ENCODE measurements around the gene PIK3R3.

Gene PIK3R3

GRCh38 chr1:46132529-46133180, at the start of gene PIK3R3:
TSS of gene PIK3R3 (minus strand) at chr1:46132629. CDS start at chr1:46131952, 677 bp downstream.
- Histone ChIP-seq H3K36me3 (ENCODE audit: control insufficient read depth, insufficient read depth, low read length) (no peaks in the 10 kb centered on the region), H3K27ac (ENCODE audit: low read length) (no peak within 1 kb of the TSS), H3K4me3 (ENCODE audit: low read length) (peak within 1 kb of the TSS; percentile 55; the same call in 1 of the 2 replicates), H3K27me3 (ENCODE audit: control insufficient read depth, insufficient read depth, low read length) (no peaks in the 10 kb centered on the region), H3K4me1 (ENCODE audit: control insufficient read depth, insufficient read depth, low read length) (peaks cover 2% of the 10 kb centered on the region; the same call in 1 of the 2 replicates), H3K9me3 (ENCODE audit: control insufficient read depth, insufficient read depth, low read length) (no peaks in the 10 kb centered on the region)
- DNase-seq (ENCODE audit: low read depth, low spot score): peak; percentile 95
- no CpG with 5 or more reads among the region's 55 CpGs for WGBS (ENCODE audit: insufficient coverage, insufficient read length)

DNA sequence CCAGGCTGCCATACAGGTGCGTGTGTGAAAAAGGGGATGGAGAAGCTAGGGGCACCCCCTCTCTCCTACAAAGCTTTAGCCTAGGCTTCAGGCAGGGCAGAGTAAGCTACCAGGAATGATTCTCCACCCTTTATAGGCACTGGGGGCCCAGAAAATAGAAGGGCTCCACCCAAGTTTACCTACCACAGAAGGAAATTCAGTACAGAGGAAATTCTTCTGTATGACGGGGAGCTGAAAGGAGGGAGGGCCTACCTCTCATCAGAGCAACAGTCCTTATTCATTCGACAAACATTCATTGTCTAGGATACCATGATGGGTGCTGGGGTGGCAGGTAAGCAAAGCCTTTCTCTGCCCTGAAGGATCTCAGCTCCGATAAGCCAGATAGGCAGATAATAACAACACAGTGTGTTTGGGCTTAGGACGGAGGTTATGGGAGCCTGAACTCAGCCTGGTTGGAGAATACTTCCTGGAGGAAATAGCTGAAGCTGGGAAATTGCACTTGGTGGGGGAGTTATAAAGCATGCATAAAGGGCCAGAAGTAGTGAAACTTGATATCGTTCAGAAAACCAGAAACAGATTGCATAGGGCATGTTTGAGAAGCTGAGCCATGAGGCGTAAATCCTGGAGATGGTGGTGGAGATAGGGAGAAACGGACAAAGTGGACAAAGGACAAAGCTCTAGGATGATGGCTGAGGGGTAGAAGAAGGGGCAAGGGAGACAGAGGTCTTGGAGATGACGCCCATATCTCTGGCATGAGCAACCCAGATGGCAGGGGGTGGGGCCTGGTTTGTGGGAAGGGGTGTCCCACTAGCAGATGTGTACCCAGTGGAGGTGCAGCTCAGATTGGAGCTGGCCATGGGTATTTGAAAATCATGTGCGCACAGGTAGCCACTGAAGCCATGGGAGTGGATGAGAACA, 49.2 kb upstream of the PIK3R3 start:
- no peak for DNase-seq (ENCODE audit: low read depth, low spot score)
- peaks cover 2% of the 10 kb centered on the region; the same call in 1 of the 2 replicates for H3K4me1 ChIP-seq (ENCODE audit: control insufficient read depth, insufficient read depth, low read length)
- H3K27ac ChIP-seq (ENCODE audit: low read length): no peak overlapping the region
- no peak overlapping the region for H3K4me3 ChIP-seq (ENCODE audit: low read length)
- no CpG with 5 or more reads among the region's 10 CpGs for WGBS (ENCODE audit: insufficient coverage, insufficient read length)
- H3K27me3 ChIP-seq (ENCODE audit: control insufficient read depth, insufficient read depth, low read length): no peaks in the 10 kb centered on the region; the same call in 1 of the 2 replicates
- no peaks in the 10 kb centered on the region for H3K9me3 ChIP-seq (ENCODE audit: control insufficient read depth, insufficient read depth, low read length)
- no peaks in the 10 kb centered on the region for H3K36me3 ChIP-seq (ENCODE audit: control insufficient read depth, insufficient read depth, low read length)

- Histone ChIP-seq H3K4me1 (ENCODE audit: control insufficient read depth, insufficient read depth, low read length) (peaks cover 2% of the 10 kb centered on the region; the same call in 1 of the 2 replicates), H3K9me3 (ENCODE audit: control insufficient read depth, insufficient read depth, low read length) (no peaks in the 10 kb centered on the region), H3K4me3 (ENCODE audit: low read length) (no peak overlapping the region), H3K36me3 (ENCODE audit: control insufficient read depth, insufficient read depth, low read length) (no peaks in the 10 kb centered on the region), H3K27ac (ENCODE audit: low read length) (no peak overlapping the region), H3K27me3 (ENCODE audit: control insufficient read depth, insufficient read depth, low read length) (no peaks in the 10 kb centered on the region; the same call in 1 of the 2 replicates)
- DNase-seq (ENCODE audit: low read depth, low spot score): no peak
- WGBS (ENCODE audit: insufficient coverage, insufficient read length): no CpG with 5 or more reads among the region's 12 CpGs
Measured at GRCh38 chr1:46180082-46180616, 47.7 kb upstream of the PIK3R3 start.

DNA sequence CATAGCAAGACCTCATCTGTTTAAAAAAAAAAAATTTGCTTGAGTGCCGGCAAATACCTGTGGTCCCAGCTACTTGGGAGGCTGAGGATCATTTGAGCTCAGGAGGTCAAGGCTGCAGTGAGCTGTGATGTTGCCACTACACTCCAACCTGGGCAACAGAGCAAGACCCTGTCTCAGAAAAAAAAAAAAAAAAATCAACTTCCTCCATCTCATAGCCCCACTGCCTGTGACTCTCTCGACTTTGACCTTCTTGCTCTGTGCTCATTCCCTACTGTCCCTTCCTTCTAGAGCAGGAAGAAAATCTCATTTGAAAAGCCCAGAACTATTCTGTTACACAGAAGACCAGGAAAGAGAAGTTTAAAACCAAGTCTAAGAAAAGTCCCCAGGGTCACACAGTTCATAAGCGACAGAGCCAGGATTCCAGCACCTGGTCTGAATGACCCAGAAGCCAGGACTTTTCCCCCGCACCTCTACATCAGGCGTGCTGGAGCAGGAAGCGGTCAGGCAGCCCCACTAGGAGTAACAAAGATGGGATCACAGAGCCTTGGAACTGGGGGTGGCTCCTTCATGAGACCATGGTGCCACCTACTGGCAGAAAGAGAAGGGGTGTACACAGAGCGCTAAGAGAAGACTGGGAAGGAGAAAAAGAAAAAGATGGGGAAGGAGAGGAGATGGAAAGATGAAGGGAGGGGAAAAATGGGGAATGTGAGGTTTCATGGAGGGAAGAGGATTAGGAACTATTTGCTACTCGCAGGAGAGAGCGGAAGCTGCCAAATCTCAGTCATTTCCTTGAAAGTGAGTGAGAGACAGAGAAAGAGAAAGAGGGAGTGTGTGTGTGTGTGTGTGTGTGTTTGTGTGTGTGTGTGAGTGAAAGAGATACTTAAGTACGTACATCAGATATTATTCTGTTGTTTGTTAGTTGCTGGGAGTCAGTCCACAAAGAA, 47.0 kb upstream of the PIK3R3 start:
- no peaks in the 10 kb centered on the region for H3K9me3 ChIP-seq (ENCODE audit: control insufficient read depth, insufficient read depth, low read length)
- H3K4me3 ChIP-seq (ENCODE audit: low read length): no peak overlapping the region
- H3K4me1 ChIP-seq (ENCODE audit: control insufficient read depth, insufficient read depth, low read length): peaks cover 2% of the 10 kb centered on the region; the same call in 1 of the 2 replicates
- WGBS (ENCODE audit: insufficient coverage, insufficient read length): 100% methylated on average over 1 of the region's 10 CpGs
- DNase-seq (ENCODE audit: low read depth, low spot score): peak; percentile 72
- H3K27me3 ChIP-seq (ENCODE audit: control insufficient read depth, insufficient read depth, low read length): no peaks in the 10 kb centered on the region; the same call in 1 of the 2 replicates
- H3K27ac ChIP-seq (ENCODE audit: low read length): no peak overlapping the region
- no peaks in the 10 kb centered on the region for H3K36me3 ChIP-seq (ENCODE audit: control insufficient read depth, insufficient read depth, low read length)

- DNase-seq (ENCODE audit: low read depth, low spot score): no peak
Measured at GRCh38 chr1:46176211-46176865, 43.9 kb upstream of the PIK3R3 start, which contains the start of gene P3R3URF. TSS of gene P3R3URF (minus strand) at chr1:46176488. CDS start at chr1:46176471, 17 bp downstream.

DNA sequence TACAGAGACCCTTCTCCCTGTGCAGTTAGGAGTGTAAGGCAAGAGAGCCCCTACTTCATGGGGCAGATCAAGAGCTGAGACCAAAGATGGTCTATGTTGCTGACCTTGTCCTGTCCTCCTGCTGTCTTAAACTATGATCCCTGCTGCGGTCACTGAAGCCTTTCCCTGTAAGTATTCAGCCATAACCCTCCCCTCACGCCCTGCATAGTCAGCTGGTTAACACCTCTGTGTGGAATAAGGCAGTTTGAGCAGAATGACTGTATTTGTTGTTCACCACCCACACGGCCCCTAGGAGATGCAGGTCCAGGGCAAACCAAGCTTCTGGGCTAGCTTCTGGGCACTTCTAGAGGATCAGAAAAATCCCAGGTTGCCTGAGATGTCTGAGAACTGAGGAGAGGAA, 42.8 kb upstream of the PIK3R3 start:
- H3K27me3 ChIP-seq (ENCODE audit: control insufficient read depth, insufficient read depth, low read length): no peaks in the 10 kb centered on the region
- H3K36me3 ChIP-seq (ENCODE audit: control insufficient read depth, insufficient read depth, low read length): no peaks in the 10 kb centered on the region
- no peak for DNase-seq (ENCODE audit: low read depth, low spot score)
- H3K27ac ChIP-seq (ENCODE audit: low read length): no peak overlapping the region
- H3K4me3 ChIP-seq (ENCODE audit: low read length): no peak overlapping the region
- H3K4me1 ChIP-seq (ENCODE audit: control insufficient read depth, insufficient read depth, low read length): peaks cover 3% of the 10 kb centered on the region
- no CpG with 5 or more reads among the region's 3 CpGs for WGBS (ENCODE audit: insufficient coverage, insufficient read length)
- H3K9me3 ChIP-seq (ENCODE audit: control insufficient read depth, insufficient read depth, low read length): no peaks in the 10 kb centered on the region

More at GRCh38 chr1:46176211-46176865, 43.9 kb upstream of the PIK3R3 start, which contains the start of gene P3R3URF:
- Histone ChIP-seq H3K36me3 (ENCODE audit: control insufficient read depth, insufficient read depth, low read length) (no peaks in the 10 kb centered on the region), H3K27ac (ENCODE audit: low read length) (no peak within 1 kb of the TSS), H3K4me1 (ENCODE audit: control insufficient read depth, insufficient read depth, low read length) (peaks cover 3% of the 10 kb centered on the region), H3K9me3 (ENCODE audit: control insufficient read depth, insufficient read depth, low read length) (no peaks in the 10 kb centered on the region), H3K27me3 (ENCODE audit: control insufficient read depth, insufficient read depth, low read length) (no peaks in the 10 kb centered on the region), H3K4me3 (ENCODE audit: low read length) (no peak within 1 kb of the TSS)
- WGBS (ENCODE audit: insufficient coverage, insufficient read length): no CpG with 5 or more reads among the region's 13 CpGs

DNA sequence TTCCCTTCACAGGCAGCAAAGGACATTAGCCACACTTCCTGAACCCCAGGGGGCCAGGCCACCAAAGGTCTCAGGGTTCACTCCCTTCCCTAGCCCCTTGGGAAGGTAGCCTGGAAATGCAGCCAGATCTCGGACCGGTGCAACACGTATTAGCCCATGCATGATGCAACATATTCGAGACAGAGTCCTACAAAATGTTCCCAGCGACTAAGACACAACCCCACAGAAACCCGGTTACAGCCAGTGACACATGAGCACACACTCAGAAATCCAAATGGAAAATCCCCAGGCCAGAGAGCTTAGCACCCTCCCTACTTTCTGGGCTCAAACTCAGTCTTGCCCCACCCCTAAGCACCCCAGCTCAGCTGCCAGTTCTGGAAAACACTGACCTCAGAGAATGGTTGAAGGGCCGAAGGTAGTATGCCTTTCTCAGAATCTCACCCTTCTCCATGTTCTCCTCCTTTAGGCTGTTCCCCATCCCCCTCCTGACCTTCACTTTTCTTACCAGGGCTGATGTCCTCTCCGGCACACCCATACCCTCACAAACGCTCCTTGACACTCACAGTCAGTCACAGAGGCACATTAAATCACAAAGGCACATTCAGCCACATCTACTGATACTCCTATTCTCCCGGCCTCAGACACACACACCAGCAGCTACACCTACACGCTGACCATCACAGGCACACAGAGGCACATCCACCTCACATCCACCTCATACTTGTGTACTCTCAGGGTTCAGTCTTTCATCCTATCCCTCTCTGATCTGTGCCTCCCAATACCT, 42.2 kb upstream of the PIK3R3 start, which contains the start of gene TSPAN1:
TSS of gene TSPAN1 (plus strand) at position 640 of the 784 bp plus-strand sequence. CDS start 6,021 bp downstream, outside the sequence.
- no peak for DNase-seq (ENCODE audit: low read depth, low spot score)
- H3K36me3 ChIP-seq (ENCODE audit: control insufficient read depth, insufficient read depth, low read length): no peaks in the 10 kb centered on the region
- H3K9me3 ChIP-seq (ENCODE audit: control insufficient read depth, insufficient read depth, low read length): no peaks in the 10 kb centered on the region
- H3K27ac ChIP-seq (ENCODE audit: low read length): no peak within 1 kb of the TSS
- H3K4me3 ChIP-seq (ENCODE audit: low read length): no peak within 1 kb of the TSS
- no CpG with 5 or more reads among the region's 11 CpGs for WGBS (ENCODE audit: insufficient coverage, insufficient read length)
- H3K4me1 ChIP-seq (ENCODE audit: control insufficient read depth, insufficient read depth, low read length): peaks cover 1% of the 10 kb centered on the region
- H3K27me3 ChIP-seq (ENCODE audit: control insufficient read depth, insufficient read depth, low read length): no peaks in the 10 kb centered on the region

GRCh38 chr1:46173361-46173856, 41.0 kb upstream of the PIK3R3 start:
- no CpG with 5 or more reads among the region's 4 CpGs for WGBS (ENCODE audit: insufficient coverage, insufficient read length)
- H3K4me1 ChIP-seq (ENCODE audit: control insufficient read depth, insufficient read depth, low read length): peaks cover 1% of the 10 kb centered on the region
- H3K27ac ChIP-seq (ENCODE audit: low read length): no peak overlapping the region
- H3K4me3 ChIP-seq (ENCODE audit: low read length): no peak overlapping the region
- no peaks in the 10 kb centered on the region for H3K36me3 ChIP-seq (ENCODE audit: control insufficient read depth, insufficient read depth, low read length)
- no peaks in the 10 kb centered on the region for H3K27me3 ChIP-seq (ENCODE audit: control insufficient read depth, insufficient read depth, low read length)
- no peaks in the 10 kb centered on the region for H3K9me3 ChIP-seq (ENCODE audit: control insufficient read depth, insufficient read depth, low read length)
- DNase-seq (ENCODE audit: low read depth, low spot score): no peak

Data from iPS DF 6.9 (cell line).